C4-2B (cell line): ENCODE results near the gene CNGB1.
"Not testable (repeated sequence)": the region's sequence is repeated elsewhere in the genome, so short reads cannot be mapped to it uniquely, and the experiment has no call there.

ENCODE experiments used
- H3K27ac ChIP-seq: fragments of 450-650 bp; 2 replicates; pipeline ENCODE4 v1.5.1; 2017
- CTCF ChIP-seq: fragments of 450-650 bp; conservative IDR thresholded peaks from 2 replicates; pipeline ENCODE4 v1.5.1; 2017; ENCODE audit warnings: mild to moderate bottlenecking
- ZFX ChIP-seq: fragments of 450-650 bp; IDR thresholded peaks from 2 replicates; pipeline ENCODE4 v1.6.1; 2017

The CNGB1 gene

GRCh38 chr16:57982385-57982784, 11.5 kb upstream of the CNGB1 start:
- TF ChIP-seq ZFX (no peak), CTCF (no peak)
- no peak overlapping the region for H3K27ac ChIP-seq

GRCh38 chr16:57981636-57982035, 10.7 kb upstream of the CNGB1 start:
- H3K27ac ChIP-seq, result no peak overlapping the region
- no peak for TF ChIP-seq CTCF
- no peak for TF ChIP-seq ZFX

GRCh38 chr16:57979006-57979585, 8.2 kb upstream of the CNGB1 start:
- no peak overlapping the region for H3K27ac ChIP-seq
- no peak for TF ChIP-seq ZFX
- no peak for TF ChIP-seq CTCF

GRCh38 chr16:57978070-57978465, 7.1 kb upstream of the CNGB1 start:
- H3K27ac ChIP-seq, result not testable (repeated sequence)

- no peak for TF ChIP-seq ZFX
- no peak for TF ChIP-seq CTCF
- H3K27ac ChIP-seq, result no peak overlapping the region
Measured at GRCh38 chr16:57977418-57978069, 6.6 kb upstream of the CNGB1 start.

GRCh38 chr16:57976331-57976796, 5.4 kb upstream of the CNGB1 start:
- no peak overlapping the region for H3K27ac ChIP-seq
- no peak for TF ChIP-seq ZFX
- TF ChIP-seq CTCF, result no peak

- TF ChIP-seq CTCF (no peak), ZFX (no peak)
- H3K27ac ChIP-seq, result no peak overlapping the region
Measured at GRCh38 chr16:57972306-57972705, 1.4 kb upstream of the CNGB1 start.

- no peak overlapping the region for H3K27ac ChIP-seq
- TF ChIP-seq ZFX (no peak), CTCF (no peak)
Measured at GRCh38 chr16:57971848-57972247, 920 bp upstream of the CNGB1 start.
